GM23248 (cell line): ENCODE measurements around the gene ACIN1. TPM values are rescaled to one million over a fixed set of nuclear protein-coding genes. Genes with fewer than 3 reads are reported as not detected.

Experiments used
- DNase-seq: peaks from one replicate; pipeline ENCODE4 v3.0.0-alpha.2; 2015
- H2AFZ ChIP-seq: fragments of 200-600 bp; sonication (generic); 2 replicates; pipeline ENCODE4 v1.6.1; 2016; ENCODE audit warnings: antibody characterized with exemption
- H3F3A ChIP-seq: fragments of 200-600 bp; sonication (generic); 2 replicates; pipeline ENCODE4 v1.6.1; 2016; ENCODE audit warnings: mild to moderate bottlenecking, antibody characterized with exemption, mixed run types; ENCODE audit not compliant: insufficient read depth
- H3K27ac ChIP-seq: fragments of 200-600 bp; sonication (generic); 2 replicates; pipeline ENCODE4 v1.5.1; 2016; ENCODE audit warnings: mild to moderate bottlenecking
- H3K27me3 ChIP-seq: fragments of 200-600 bp; sonication (generic); replicated peaks from 2 replicates; pipeline ENCODE4 v1.6.1; 2016; ENCODE audit warnings: mild to moderate bottlenecking; ENCODE audit not compliant: insufficient read depth
- H3K36me3 ChIP-seq: fragments of 200-600 bp; sonication (generic); 2 replicates; pipeline ENCODE4 v1.6.1; 2016; ENCODE audit warnings: low read depth, mild to moderate bottlenecking
- H3K4me1 ChIP-seq: fragments of 200-600 bp; sonication (generic); 2 replicates; pipeline ENCODE4 v1.6.1; 2016; ENCODE audit warnings: mild to moderate bottlenecking; ENCODE audit not compliant: insufficient read depth
- H3K4me2 ChIP-seq: fragments of 200-600 bp; sonication (generic); one replicate; pipeline ENCODE4 v1.6.1; 2016; ENCODE audit warnings: mild to moderate bottlenecking; ENCODE audit not compliant: unreplicated experiment
- H3K4me3 ChIP-seq: fragments of 200-600 bp; sonication (generic); 2 replicates; pipeline ENCODE4 v1.5.1; 2016; ENCODE audit warnings: mild to moderate bottlenecking
- H3K79me2 ChIP-seq: fragments of 200-600 bp; sonication (generic); 2 replicates; pipeline ENCODE4 v1.6.1; 2016; ENCODE audit warnings: mild to moderate bottlenecking; ENCODE audit not compliant: insufficient read depth
- H3K9ac ChIP-seq: fragments of 200-600 bp; sonication (generic); 2 replicates; pipeline ENCODE4 v1.6.1; 2016; ENCODE audit warnings: mild to moderate bottlenecking
- H3K9me2 ChIP-seq: fragments of 200-600 bp; sonication (generic); 2 replicates; pipeline ENCODE4 v1.6.1; 2016; ENCODE audit warnings: mixed run types, mild to moderate bottlenecking, moderate library complexity; ENCODE audit not compliant: insufficient read depth
- H3K9me3 ChIP-seq: fragments of 200-600 bp; sonication (generic); one replicate; pipeline ENCODE4 v1.6.1; 2017; ENCODE audit warnings: low read depth
- H4K20me1 ChIP-seq: fragments of 200-600 bp; sonication (generic); 2 replicates; pipeline ENCODE4 v1.6.0; 2016; ENCODE audit not compliant: insufficient read depth
- EZH2 ChIP-seq: fragments of 200-600 bp; sonication (generic); IDR thresholded peaks from 2 replicates; pipeline ENCODE4 v1.6.1; 2018; ENCODE audit warnings: antibody characterized with exemption, mild to moderate bottlenecking; ENCODE audit not compliant: insufficient read depth, poor library complexity, severe bottlenecking
- EZH2phosphoT487 ChIP-seq: fragments of 200-600 bp; sonication (generic); IDR thresholded peaks from 2 replicates; pipeline ENCODE4 v1.6.1; 2018; ENCODE audit warnings: antibody characterized with exemption, moderate library complexity, mild to moderate bottlenecking, low read depth; ENCODE audit not compliant: insufficient read depth
- WGBS, 2 experiments: methylation state at CpG; one replicate each; pipeline ENCODE4 v1.1.6; 2015 to 2017; ENCODE audit warnings: low lambda C conversion rate in 2 of 2, low coverage in 1 of 2; ENCODE audit errors: missing lambda C conversion rate in 2 of 2; 5-methylcytosine and 5-hydroxymethylcytosine counted together
- in situ Hi-C: fragments of 300-500 bp; cut with MboI; formaldehyde crosslinking; loops from 2 replicates; pipeline ENCODE4 v1.15.0; 2020
- polyA plus RNA-seq: library from polyadenylated mRNA; unstranded; fragments of >200 nt; fragmentation: Nextera tagmentation; extraction: Ambion mirVana; gene quantifications from 2 replicates; pipeline ENCODE4 v1.2.1, GENCODE V29; 2016
- total RNA-seq: library from RNA; depleted of rRNA; stranded (reverse); fragments of >200 nt; shearing (Covaris generic); gene quantifications from 2 replicates; pipeline ENCODE4 v1.2.3, GENCODE V29; 2014

Gene ACIN1
- total and polyA plus RNA-seq, 2 experiments from 2014 or later: 35.5 to 63.7 TPM

DNA sequence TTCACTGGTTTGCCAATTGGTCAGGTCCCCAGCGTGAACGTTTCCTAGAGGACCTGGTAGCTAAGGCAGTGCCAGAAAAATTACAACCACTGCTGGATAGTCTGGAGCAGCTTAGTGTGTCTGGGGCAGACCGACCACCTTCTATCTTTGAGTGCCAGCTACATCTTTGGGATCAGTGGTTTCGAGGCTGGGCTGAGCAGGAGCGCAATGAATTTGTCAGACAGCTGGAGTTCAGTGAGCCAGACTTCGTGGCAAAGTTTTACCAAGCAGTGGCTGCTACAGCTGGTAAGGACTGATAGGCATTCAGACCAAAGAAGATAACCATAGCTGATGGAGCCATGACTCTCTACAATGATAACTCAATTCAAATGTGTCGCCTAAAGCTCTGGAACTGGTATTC is 2.9 kb upstream of the ACIN1 start:
- Histone ChIP-seq H3K9me3 (no peaks in the 10 kb centered on the region), H3K4me1 (peaks cover 24% of the 10 kb centered on the region), H4K20me1 (peaks cover 18% of the 10 kb centered on the region; the same call in 1 of the 2 replicates), H3K79me2 (peaks cover 69% of the 10 kb centered on the region), H3K27me3 (no peaks in the 10 kb centered on the region), H3K4me2 (no peak overlapping the region), H3F3A (peaks cover 25% of the 10 kb centered on the region), H3K4me3 (peak overlapping the region; percentile 98; the same call in 1 of the 2 replicates), H3K36me3 (peaks cover 19% of the 10 kb centered on the region; the same call in 1 of the 2 replicates), H2AFZ (no peak overlapping the region), H3K9ac (no peak overlapping the region), H3K9me2 (no peaks in the 10 kb centered on the region), H3K27ac (no peak overlapping the region)
- DNase-seq: no peak
- in situ Hi-C loops: no loop called here
- 97 to 98% methylated on average over 7 of the region's 7 CpGs for WGBS, 2 experiments
- TF ChIP-seq EZH2 (no peak), EZH2phosphoT487 (no peak)

- TF ChIP-seq EZH2phosphoT487 (no peak), EZH2 (no peak)
- peak; percentile 100 for DNase-seq
- in situ Hi-C loops: no loop called here
- Histone ChIP-seq H3K9ac (peak within 1 kb of the TSS; percentile 94), H3K27me3 (no peaks in the 10 kb centered on the region), H3K4me3 (peak within 1 kb of the TSS; percentile 98), H3K4me2 (peak within 1 kb of the TSS; percentile 98), H3K9me3 (no peaks in the 10 kb centered on the region), H4K20me1 (peaks cover 18% of the 10 kb centered on the region; the same call in 1 of the 2 replicates), H3K9me2 (no peaks in the 10 kb centered on the region), H3K79me2 (peaks cover 91% of the 10 kb centered on the region), H2AFZ (peak within 1 kb of the TSS; percentile 77), H3K36me3 (peaks cover 30% of the 10 kb centered on the region; the same call in 1 of the 2 replicates), H3F3A (peaks cover 17% of the 10 kb centered on the region), H3K27ac (peak within 1 kb of the TSS; percentile 93), H3K4me1 (peaks cover 30% of the 10 kb centered on the region)
- WGBS, 2 experiments: 0% methylated on average over 46 of the region's 46 CpGs
Measured at GRCh38 chr14:23095196-23096108, 516 bp upstream of the ACIN1 start, which contains the start of gene C14orf119. Gene C14orf119 (plus strand): TSS chr14:23095505. CDS start chr14:23097659, 2,154 bp downstream.

- peaks cover 44% of the 10 kb centered on the region for H3K36me3 ChIP-seq
- WGBS, 2 experiments: 4 to 5% methylated on average over 14 of the region's 14 CpGs
- in situ Hi-C loops: no loop called here
- peak overlapping the region; percentile 94 for H3K9ac ChIP-seq
- H3K4me2 ChIP-seq: peak overlapping the region; percentile 98
- no peaks in the 10 kb centered on the region for H3K9me2 ChIP-seq
- H3K4me1 ChIP-seq: peaks cover 30% of the 10 kb centered on the region
- H3K4me3 ChIP-seq: peak overlapping the region; percentile 98
- no peaks in the 10 kb centered on the region for H3K27me3 ChIP-seq
- TF ChIP-seq EZH2phosphoT487: no peak
- TF ChIP-seq EZH2: no peak
- H3K27ac ChIP-seq: peak overlapping the region; percentile 93
- H3K79me2 ChIP-seq: peaks cover 91% of the 10 kb centered on the region
- DNase-seq: peak; percentile 30
- peaks cover 15% of the 10 kb centered on the region for H3F3A ChIP-seq
- H4K20me1 ChIP-seq: peaks cover 18% of the 10 kb centered on the region; the same call in 1 of the 2 replicates
- no peaks in the 10 kb centered on the region for H3K9me3 ChIP-seq
- peak overlapping the region; percentile 77 for H2AFZ ChIP-seq
Measured at GRCh38 chr14:23093991-23094665, 808 bp downstream of the ACIN1 start.

DNA sequence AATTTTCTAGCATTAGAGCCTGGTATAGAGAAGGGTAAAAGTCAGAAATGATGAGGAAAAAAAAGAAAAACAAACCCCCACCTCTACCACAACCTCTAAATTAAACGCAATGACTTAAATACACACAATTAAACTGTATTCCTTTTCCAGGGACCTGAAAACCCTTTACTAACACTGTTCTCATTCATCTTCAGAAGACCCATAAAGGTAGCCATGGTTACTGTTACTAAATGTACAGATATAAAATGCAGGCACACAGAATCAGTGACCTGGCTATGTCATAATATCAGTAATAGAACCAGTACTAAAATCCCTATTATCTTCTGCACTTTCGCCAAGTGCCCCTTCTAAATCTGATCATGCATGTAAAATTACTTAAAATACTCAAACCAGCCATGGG is 1.4 kb downstream of the ACIN1 start:
- H3K36me3 ChIP-seq: peaks cover 45% of the 10 kb centered on the region

More for the DNA sequence above, 1.4 kb downstream of the ACIN1 start:
- no peak for DNase-seq
- in situ Hi-C loops: no loop called here
- peaks cover 30% of the 10 kb centered on the region for H3K4me1 ChIP-seq
- peak overlapping the region; percentile 98 for H3K4me2 ChIP-seq
- H2AFZ ChIP-seq: no peak overlapping the region
- H3K9ac ChIP-seq: peak overlapping the region; percentile 94
- H4K20me1 ChIP-seq: peaks cover 12% of the 10 kb centered on the region; the same call in 1 of the 2 replicates
- H3K9me3 ChIP-seq: no peaks in the 10 kb centered on the region
- 94% methylated on average over 2 of the region's 2 CpGs for WGBS, 2 experiments
- TF ChIP-seq EZH2phosphoT487 (no peak), EZH2 (no peak)
- H3K4me3 ChIP-seq: peak overlapping the region; percentile 98
- H3K27ac ChIP-seq: peak overlapping the region; percentile 93
- peaks cover 91% of the 10 kb centered on the region for H3K79me2 ChIP-seq
- peaks cover 21% of the 10 kb centered on the region for H3F3A ChIP-seq
- H3K9me2 ChIP-seq: no peaks in the 10 kb centered on the region
- H3K27me3 ChIP-seq: no peaks in the 10 kb centered on the region
